NCI-H748 treated with DMSO at 0.1 percent for 48 hours (cell line): ENCODE results near the gene CACNA1D.

Experiments
- DNase-seq: peaks from one replicate; lab custom pipeline; 2025; lab: John Stamatoyannopoulos, UW

The CACNA1D gene

DNA sequence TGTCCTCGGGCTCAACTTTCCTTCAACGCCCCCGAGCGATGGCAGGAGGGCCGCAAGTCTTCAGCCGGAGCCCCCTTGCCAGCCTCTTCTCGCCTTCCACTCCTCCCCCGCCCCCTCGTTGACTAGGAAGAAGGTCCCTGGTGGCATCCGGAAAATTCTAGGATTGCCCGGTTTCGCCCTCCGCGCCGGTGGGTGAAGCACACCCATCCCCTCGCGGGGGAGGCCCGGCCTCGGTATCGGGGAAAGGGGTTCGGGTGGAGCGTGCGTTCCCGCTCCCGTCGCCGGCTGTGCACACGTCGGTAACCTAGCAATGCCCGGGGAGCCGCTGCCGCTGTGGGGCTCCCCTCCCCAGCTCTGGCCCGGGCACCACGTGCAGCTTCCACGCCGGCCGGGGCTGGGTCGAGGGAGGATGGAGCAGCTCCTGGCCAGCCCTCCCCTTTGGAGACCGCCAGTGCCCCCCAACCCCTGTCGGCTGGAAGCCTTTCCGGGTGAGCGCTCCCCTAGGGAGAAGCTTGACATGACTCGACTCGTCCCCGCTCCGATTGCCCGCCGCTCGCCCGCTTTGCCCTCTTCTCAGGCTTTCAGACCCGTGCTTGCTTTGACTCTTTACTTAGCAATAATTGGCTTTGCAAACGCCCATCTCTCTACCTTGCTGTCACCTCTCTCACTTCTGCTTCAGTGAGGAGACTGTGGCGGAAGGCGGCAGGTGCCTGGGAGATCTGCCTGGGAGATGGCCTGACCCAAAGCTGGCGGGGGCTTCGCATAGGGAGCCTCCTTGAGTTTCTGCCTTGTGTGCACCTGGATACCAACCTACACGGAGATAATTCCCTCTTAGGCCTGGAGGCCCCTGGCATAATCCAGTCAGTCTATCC lies 1.3 kb downstream of the CACNA1D start:
- peak; percentile 51 for DNase-seq

- no peak for DNase-seq
Observed at GRCh38 chr3:53496392-53496670, 1.9 kb downstream of the CACNA1D start.

GRCh38 chr3:53496984-53497383 lies 2.6 kb downstream of the CACNA1D start:
- DNase-seq = no peak

DNA sequence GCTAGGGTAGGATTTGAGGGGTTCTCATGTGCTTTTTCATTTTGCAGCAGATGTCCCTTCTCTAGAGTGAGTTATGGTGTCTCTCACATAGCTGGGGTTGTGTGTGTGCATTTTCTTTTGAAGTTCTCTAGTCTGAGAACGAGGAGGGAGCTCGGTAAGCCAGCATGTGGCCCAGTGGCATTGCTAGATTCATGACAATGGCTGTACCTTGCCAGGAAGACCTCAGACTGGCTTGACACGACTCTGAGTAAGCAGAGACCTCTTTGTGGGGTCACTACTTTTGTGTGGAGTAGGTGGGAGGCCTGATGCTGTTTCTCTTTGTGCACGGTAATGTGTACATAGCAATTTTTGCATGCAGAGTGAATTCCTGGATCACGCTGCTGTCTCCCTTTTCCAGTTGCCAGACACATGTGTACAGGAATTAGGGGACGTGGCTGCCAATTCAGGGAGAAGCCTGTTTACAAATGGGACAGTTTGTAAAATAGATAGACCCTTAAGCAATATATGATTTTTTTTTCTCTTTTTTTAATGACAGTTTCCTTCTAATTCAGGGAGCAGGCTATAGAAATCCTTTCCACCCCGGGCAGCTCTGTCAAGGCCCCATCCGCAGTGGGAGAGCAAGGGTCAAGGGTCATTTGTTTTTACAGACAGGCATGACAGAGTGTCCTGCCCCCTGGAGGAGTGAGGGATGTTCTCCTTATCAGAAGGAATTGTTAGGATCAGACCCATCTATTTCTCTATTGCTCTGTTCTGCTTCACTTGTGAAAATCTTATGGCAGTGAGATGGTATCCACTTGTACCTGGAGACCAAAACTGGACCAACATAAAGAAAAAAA lies 4.6 kb downstream of the CACNA1D start:
- no peak for DNase-seq

- DNase-seq = no peak
Observed at GRCh38 chr3:53500165-53500777, 5.9 kb downstream of the CACNA1D start.

GRCh38 chr3:53501178-53501577 lies 6.8 kb downstream of the CACNA1D start:
- no peak for DNase-seq

- DNase-seq = no peak
Observed at GRCh38 chr3:53502737-53503136, 8.3 kb downstream of the CACNA1D start.

GRCh38 chr3:53503195-53503594 lies 8.8 kb downstream of the CACNA1D start:
- DNase-seq = no peak

- no peak for DNase-seq
Observed at GRCh38 chr3:53506110-53506762, 11.8 kb downstream of the CACNA1D start.

GRCh38 chr3:53506763-53507145 lies 12.3 kb downstream of the CACNA1D start:
- DNase-seq = no peak

- DNase-seq = no peak
Observed at GRCh38 chr3:53509494-53509893, 15.1 kb downstream of the CACNA1D start.

DNA sequence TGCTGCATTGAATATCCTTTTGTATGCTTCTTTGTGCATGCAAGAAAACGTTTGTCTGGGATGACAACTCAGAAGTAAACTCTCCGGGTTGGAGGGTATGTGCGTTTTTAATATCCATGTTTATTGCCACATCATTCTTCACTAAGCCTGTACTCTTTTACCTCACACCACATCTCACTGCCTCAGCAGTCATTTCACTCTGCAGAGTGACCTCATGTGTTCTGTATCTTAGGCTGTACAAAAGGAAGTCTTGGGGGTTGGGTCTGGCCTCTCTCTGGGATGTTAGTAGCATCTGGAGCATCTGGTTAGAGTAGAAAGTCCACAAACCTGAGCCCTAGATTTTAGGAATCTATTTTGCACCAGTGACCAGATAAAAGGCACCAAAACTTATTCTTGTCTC lies 16.1 kb downstream of the CACNA1D start:
- no peak for DNase-seq

GRCh38 chr3:53511246-53511645 lies 16.8 kb downstream of the CACNA1D start:
- DNase-seq = no peak

DNA sequence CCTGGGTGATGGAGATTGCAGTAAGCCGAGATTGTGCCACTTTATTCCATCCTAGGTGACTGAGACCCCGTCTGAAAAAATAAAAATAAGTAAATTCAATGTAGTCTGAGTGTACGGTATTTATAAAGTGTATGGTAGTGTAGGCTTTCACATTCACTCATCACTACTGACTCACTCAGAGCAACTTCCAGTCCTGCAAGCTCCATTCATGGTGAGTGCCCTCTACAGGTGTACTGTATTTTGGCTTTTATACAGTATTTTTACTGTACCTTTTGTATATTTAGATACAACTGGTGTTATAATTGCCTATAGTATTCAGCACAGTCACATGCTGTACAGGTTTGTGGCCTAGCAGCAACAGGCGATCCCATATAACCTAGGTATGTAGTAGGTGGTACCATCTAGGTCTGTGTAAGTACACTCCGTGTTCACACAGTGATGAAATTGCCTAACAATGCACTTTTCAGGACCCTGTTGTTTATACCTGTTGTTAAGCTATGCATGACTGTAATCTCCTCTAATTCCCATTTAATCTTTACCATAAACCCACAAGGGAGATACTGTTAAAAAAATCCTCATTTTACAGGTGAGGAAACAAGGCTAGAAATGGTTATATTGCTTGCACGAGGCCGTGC lies 19.3 kb downstream of the CACNA1D start:
- DNase-seq = no peak

DNA sequence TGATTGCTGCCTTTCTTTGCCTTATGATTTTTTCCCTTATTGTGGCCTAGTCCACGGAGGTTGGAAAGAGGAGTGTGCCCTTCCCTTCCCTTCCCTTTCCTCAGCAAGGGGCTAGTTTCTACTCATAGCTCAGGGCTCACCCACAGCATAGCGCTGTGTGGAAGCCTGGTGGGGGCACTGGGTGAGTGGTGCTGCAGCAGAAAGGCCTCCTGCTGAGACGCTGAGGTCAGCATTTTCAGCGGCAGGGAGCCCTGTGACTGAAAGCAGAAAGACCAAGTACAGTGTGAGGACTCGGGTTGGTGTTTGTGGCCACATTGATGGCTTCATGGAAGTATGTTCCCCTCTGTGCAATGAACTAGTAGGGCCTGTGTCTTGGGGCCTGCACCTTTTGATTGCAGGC lies 21.9 kb downstream of the CACNA1D start:
- DNase-seq = no peak

- DNase-seq = no peak
Observed at GRCh38 chr3:53518495-53518981, 24.1 kb downstream of the CACNA1D start.

- DNase-seq = no peak
Observed at GRCh38 chr3:53519065-53519709, 24.8 kb downstream of the CACNA1D start.

DNA sequence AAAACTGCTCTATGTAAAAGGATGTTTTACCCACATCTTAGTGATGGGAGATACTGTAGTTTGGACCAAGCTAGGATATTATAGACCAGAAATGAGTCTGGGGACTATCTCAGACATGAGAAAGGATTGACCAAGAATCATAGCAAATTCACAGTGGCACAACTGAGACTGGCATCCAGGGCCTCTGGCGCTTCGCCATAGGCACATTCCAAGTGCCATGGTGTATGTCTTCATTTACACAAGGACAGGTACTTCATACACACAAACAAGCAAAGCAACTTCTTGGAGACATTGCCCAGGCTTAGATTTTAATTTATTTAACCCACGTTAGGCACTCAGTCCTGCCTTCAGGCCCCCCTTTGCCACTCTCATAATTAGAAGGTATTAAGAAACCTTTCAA lies 28.9 kb downstream of the CACNA1D start:
- no peak for DNase-seq

- DNase-seq = no peak
Observed at GRCh38 chr3:53524566-53524965, 30.2 kb downstream of the CACNA1D start.

- DNase-seq = no peak
Observed at GRCh38 chr3:53525765-53526703, 31.6 kb downstream of the CACNA1D start.
